ENCODE data around the gene USH1C. TPM values are rescaled to one million over a fixed set of nuclear protein-coding genes. Genes with fewer than 3 reads are reported as not detected.

The USH1C gene
- polyA plus RNA-seq, 3 donors = not detected

DNA sequence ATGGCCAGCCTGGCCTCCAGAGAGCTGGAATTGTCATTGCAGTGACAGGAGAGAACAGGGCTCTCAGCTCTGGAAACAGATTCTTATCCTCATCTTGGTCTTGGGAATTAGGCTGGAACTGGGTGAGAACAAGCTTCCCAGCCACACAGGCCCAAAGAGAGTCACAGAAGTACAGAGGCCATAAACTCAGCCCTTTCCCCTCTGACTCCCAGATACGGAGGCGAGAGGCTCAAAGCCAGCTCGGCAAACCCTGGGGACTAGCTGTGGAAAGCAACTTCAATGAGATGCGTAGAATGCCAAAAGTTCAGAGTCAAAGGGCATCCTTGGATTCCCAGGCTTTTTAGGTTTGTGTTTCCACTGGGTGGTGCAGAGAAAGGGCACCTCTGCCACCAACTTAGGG is 53.3 kb downstream of the USH1C start:
- H3K4me1 Mint-ChIP-seq = no peaks in the 10 kb centered on the region
- H3K4me3 Mint-ChIP-seq = no peak overlapping the region
- DNase-seq = no peak
- Histone ChIP-seq H3K4me3 (replicated peaks in 1 of 3; ENCODE audit: low read depth in 2 of 3, low read length in 3 of 3) (no peak overlapping the region), H3K4me1 (ENCODE audit: control insufficient read depth in 1 of 2, insufficient read depth in 2 of 2, low read length in 2 of 2) (no peaks in the 10 kb centered on the region), H2AFZ (ENCODE audit: insufficient read depth, low read depth, low read length, poor library complexity, severe bottlenecking) (no peak overlapping the region), H3K27ac (ENCODE audit: low read depth in 1 of 2, low read length in 2 of 2) (no peak overlapping the region), H3K9ac (ENCODE audit: insufficient read depth, low read length, poor library complexity, severe bottlenecking) (no peak overlapping the region), H3K36me3 (replicated peaks in 1 of 2; ENCODE audit: control insufficient read depth in 1 of 2, insufficient read depth in 2 of 2, low read length in 2 of 2) (no peaks in the 10 kb centered on the region), H3K9me3 (replicated peaks in 1 of 2; ENCODE audit: control insufficient read depth in 1 of 2, insufficient read depth in 1 of 2, low read length in 2 of 2) (no peaks in the 10 kb centered on the region), H3K79me2 (ENCODE audit: insufficient read depth, low read length) (no peaks in the 10 kb centered on the region), H3K4me2 (replicated peaks; ENCODE audit: extremely low read depth, low read length, poor library complexity, severe bottlenecking) (no peak overlapping the region), H4K20me1 (ENCODE audit: insufficient read depth, low read length) (no peaks in the 10 kb centered on the region), H3K27me3 (ENCODE audit: control insufficient read depth in 2 of 2, insufficient read depth in 2 of 2, low read length in 2 of 2) (no peaks in the 10 kb centered on the region)
- TF ChIP-seq, protein P1, sequence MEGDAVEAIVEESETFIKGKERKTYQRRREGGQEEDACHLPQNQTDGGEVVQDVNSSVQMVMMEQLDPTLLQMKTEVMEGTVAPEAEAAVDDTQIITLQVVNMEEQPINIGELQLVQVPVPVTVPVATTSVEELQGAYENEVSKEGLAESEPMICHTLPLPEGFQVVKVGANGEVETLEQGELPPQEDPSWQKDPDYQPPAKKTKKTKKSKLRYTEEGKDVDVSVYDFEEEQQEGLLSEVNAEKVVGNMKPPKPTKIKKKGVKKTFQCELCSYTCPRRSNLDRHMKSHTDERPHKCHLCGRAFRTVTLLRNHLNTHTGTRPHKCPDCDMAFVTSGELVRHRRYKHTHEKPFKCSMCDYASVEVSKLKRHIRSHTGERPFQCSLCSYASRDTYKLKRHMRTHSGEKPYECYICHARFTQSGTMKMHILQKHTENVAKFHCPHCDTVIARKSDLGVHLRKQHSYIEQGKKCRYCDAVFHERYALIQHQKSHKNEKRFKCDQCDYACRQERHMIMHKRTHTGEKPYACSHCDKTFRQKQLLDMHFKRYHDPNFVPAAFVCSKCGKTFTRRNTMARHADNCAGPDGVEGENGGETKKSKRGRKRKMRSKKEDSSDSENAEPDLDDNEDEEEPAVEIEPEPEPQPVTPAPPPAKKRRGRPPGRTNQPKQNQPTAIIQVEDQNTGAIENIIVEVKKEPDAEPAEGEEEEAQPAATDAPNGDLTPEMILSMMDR (IDR thresholded peaks at IDR 0.05) = no peak
- H3K9me3 Mint-ChIP-seq = no peaks in the 10 kb centered on the region
- peaks cover 3 to 4% (median 3%) of the 10 kb centered on the region in 3 donors for H3K27me3 Mint-ChIP-seq (ENCODE audit: low read depth in 3 of 3)
- 96% methylated on average over 3 of the region's 4 CpGs for WGBS (ENCODE audit: insufficient coverage)
- H3K36me3 Mint-ChIP-seq = no peaks in the 10 kb centered on the region
- intact Hi-C loops (cut with micrococcal nuclease) = no loop called here
- no peak overlapping the region for H3K27ac Mint-ChIP-seq

DNA sequence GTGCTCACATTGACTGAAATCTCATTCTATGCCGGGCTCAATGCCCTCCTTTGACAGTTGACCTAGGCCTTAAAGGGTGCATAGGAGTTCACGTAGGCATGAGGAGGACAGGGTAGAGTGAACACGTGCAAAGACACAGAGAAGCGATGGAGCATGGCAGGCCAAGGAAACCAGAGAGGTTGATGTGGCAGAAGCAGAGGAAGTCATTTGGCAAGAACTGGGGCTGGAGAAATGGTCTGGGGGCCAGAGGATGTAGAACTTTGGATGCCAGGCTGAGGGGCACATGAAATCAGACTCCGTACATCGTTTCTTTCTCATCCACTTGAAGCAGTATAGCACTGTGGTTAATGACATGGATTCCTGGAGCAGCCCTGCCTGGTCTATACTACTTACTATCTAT is 54.0 kb downstream of the USH1C start:
- Histone ChIP-seq H4K20me1 (ENCODE audit: insufficient read depth, low read length) (no peaks in the 10 kb centered on the region), H3K4me3 (replicated peaks in 1 of 3; ENCODE audit: low read depth in 2 of 3, low read length in 3 of 3) (no peak overlapping the region), H3K4me1 (ENCODE audit: control insufficient read depth in 1 of 2, insufficient read depth in 2 of 2, low read length in 2 of 2) (no peaks in the 10 kb centered on the region), H2AFZ (ENCODE audit: insufficient read depth, low read depth, low read length, poor library complexity, severe bottlenecking) (no peak overlapping the region), H3K9ac (ENCODE audit: insufficient read depth, low read length, poor library complexity, severe bottlenecking) (no peak overlapping the region), H3K79me2 (ENCODE audit: insufficient read depth, low read length) (no peaks in the 10 kb centered on the region), H3K27me3 (ENCODE audit: control insufficient read depth in 2 of 2, insufficient read depth in 2 of 2, low read length in 2 of 2) (no peaks in the 10 kb centered on the region), H3K36me3 (replicated peaks in 1 of 2; ENCODE audit: control insufficient read depth in 1 of 2, insufficient read depth in 2 of 2, low read length in 2 of 2) (no peaks in the 10 kb centered on the region), H3K9me3 (replicated peaks in 1 of 2; ENCODE audit: control insufficient read depth in 1 of 2, insufficient read depth in 1 of 2, low read length in 2 of 2) (no peaks in the 10 kb centered on the region), H3K4me2 (replicated peaks; ENCODE audit: extremely low read depth, low read length, poor library complexity, severe bottlenecking) (no peak overlapping the region), H3K27ac (ENCODE audit: low read depth in 1 of 2, low read length in 2 of 2) (no peak overlapping the region)
- DNase-seq = no peak
- no peaks in the 10 kb centered on the region for H3K4me1 Mint-ChIP-seq
- H3K27ac Mint-ChIP-seq = no peak overlapping the region
- no peaks in the 10 kb centered on the region for H3K9me3 Mint-ChIP-seq
- intact Hi-C loops (cut with micrococcal nuclease) = no loop called here
- H3K27me3 Mint-ChIP-seq (ENCODE audit: low read depth in 3 of 3) = peaks cover 3 to 4% (median 3%) of the 10 kb centered on the region in 3 donors
- 80% methylated on average over 5 of the region's 6 CpGs for WGBS (ENCODE audit: insufficient coverage)
- H3K36me3 Mint-ChIP-seq = no peaks in the 10 kb centered on the region
- TF ChIP-seq, protein P1 (IDR thresholded peaks at IDR 0.05) = no peak
- H3K4me3 Mint-ChIP-seq = no peak overlapping the region

Measured in CD14-positive monocyte (primary cell).